CD14-positive monocyte (primary cell): Measurements from ENCODE around the gene RAB40C. TPM values are rescaled to one million over a fixed set of nuclear protein-coding genes. Genes with fewer than 3 reads are reported as not detected.

Experiments
- DNase-seq, 3 donors: peaks; one replicate each; pipeline ENCODE4 v3.0.0-alpha.2; 2011 to 2022
- H2AFZ ChIP-seq: 2 replicates; pipeline ENCODE4 v1.6.0; 2012; ENCODE audit warnings: mild to moderate bottlenecking, low read depth, low read length, inconsistent platforms; ENCODE audit not compliant: insufficient read depth, poor library complexity, severe bottlenecking
- H3K27ac ChIP-seq, 2 donors: 1 replicate in 1 of 2; 2 replicates in 1 of 2; pipeline ENCODE4 v1.5.1; 2012 to 2013; ENCODE audit warnings: low read length in 2 of 2, control low read depth in 1 of 2, inconsistent platforms in 1 of 2, low read depth in 1 of 2, mild to moderate bottlenecking in 1 of 2
- H3K27me3 ChIP-seq, 2 donors: one replicate each; pipeline versions ENCODE4 v1.6.0 to v1.6.1; 2011 to 2013; ENCODE audit warnings: low read length in 2 of 2; ENCODE audit not compliant: control insufficient read depth in 2 of 2, insufficient read depth in 2 of 2
- H3K36me3 ChIP-seq, 2 donors: replicated peaks in 1 of 2; 1 replicate in 1 of 2; 2 replicates in 1 of 2; pipeline versions ENCODE4 v1.5.1 to v1.6.1; 2012 to 2013; ENCODE audit warnings: low read length in 2 of 2, control low read depth in 1 of 2, inconsistent platforms in 1 of 2, mild to moderate bottlenecking in 1 of 2; ENCODE audit not compliant: insufficient read depth in 2 of 2, control insufficient read depth in 1 of 2
- H3K4me1 ChIP-seq, 2 donors: 1 replicate in 1 of 2; 2 replicates in 1 of 2; pipeline versions ENCODE4 v1.5.1 to v1.6.1; 2012 to 2013; ENCODE audit warnings: low read length in 2 of 2, control low read depth in 1 of 2, inconsistent platforms in 1 of 2, mild to moderate bottlenecking in 1 of 2, moderate library complexity in 1 of 2; ENCODE audit not compliant: insufficient read depth in 2 of 2, control insufficient read depth in 1 of 2
- H3K4me2 ChIP-seq: replicated peaks from 2 replicates; pipeline ENCODE3; 2012; ENCODE audit warnings: low read length, moderate library complexity, mild to moderate bottlenecking; ENCODE audit not compliant: poor library complexity, severe bottlenecking; ENCODE audit errors: extremely low read depth
- H3K4me3 ChIP-seq, 3 experiments: fragments of 200-600 bp in 1 of 3; sonication (generic) in 1 of 3; replicated peaks in 1 of 3; 1 replicate in 2 of 3; 2 replicates in 1 of 3; pipeline ENCODE4 v1.5.1; 2011 to 2013; ENCODE audit warnings: low read length in 3 of 3, mild to moderate bottlenecking in 3 of 3, control low read depth in 2 of 3, low read depth in 2 of 3, inconsistent platforms in 1 of 3, moderate library complexity in 1 of 3
- H3K79me2 ChIP-seq: 2 replicates; pipeline ENCODE4 v1.6.0; 2012; ENCODE audit warnings: mild to moderate bottlenecking, control low read depth, inconsistent platforms, low read length, moderate library complexity; ENCODE audit not compliant: insufficient read depth
- H3K9ac ChIP-seq: 2 replicates; pipeline ENCODE4 v1.6.0; 2017; ENCODE audit warnings: low read length, mild to moderate bottlenecking; ENCODE audit not compliant: insufficient read depth, poor library complexity, severe bottlenecking
- H3K9me3 ChIP-seq, 2 donors: replicated peaks in 1 of 2; 1 replicate in 1 of 2; 2 replicates in 1 of 2; pipeline versions ENCODE4 v1.5.1 to v1.6.1; 2012 to 2013; ENCODE audit warnings: low read length in 2 of 2, control low read depth in 1 of 2; ENCODE audit not compliant: control insufficient read depth in 1 of 2, insufficient read depth in 1 of 2
- H4K20me1 ChIP-seq: 2 replicates; pipeline ENCODE4 v1.6.0; 2012; ENCODE audit warnings: mild to moderate bottlenecking, low read length, control low read depth, moderate library complexity; ENCODE audit not compliant: insufficient read depth
- H3K27ac Mint-ChIP-seq, 7 donors: one replicate each; pipeline ENCODE4 v1.8.0; 2020; ENCODE audit warnings: mild to moderate bottlenecking in 7 of 7, mixed read lengths in 7 of 7, moderate library complexity in 6 of 7, inconsistent platforms in 2 of 7
- H3K27me3 Mint-ChIP-seq, 3 donors: one replicate each; pipeline ENCODE4 v1.8.0; 2021 to 2022; ENCODE audit warnings: low read depth in 3 of 3, mild to moderate bottlenecking in 3 of 3, mixed read lengths in 3 of 3, moderate library complexity in 3 of 3, inconsistent platforms in 1 of 3
- H3K36me3 Mint-ChIP-seq, 2 donors: one replicate each; pipeline ENCODE4 v1.8.0; 2020; ENCODE audit warnings: mixed read lengths in 2 of 2, inconsistent platforms in 1 of 2, mild to moderate bottlenecking in 1 of 2
- H3K4me1 Mint-ChIP-seq: one replicate; pipeline ENCODE4 v1.8.0; 2020; ENCODE audit warnings: mild to moderate bottlenecking, mixed read lengths
- H3K4me3 Mint-ChIP-seq, 2 donors: one replicate each; pipeline ENCODE4 v1.8.0; 2020; ENCODE audit warnings: mild to moderate bottlenecking in 2 of 2, mixed read lengths in 2 of 2, moderate library complexity in 1 of 2
- H3K9me3 Mint-ChIP-seq, 7 donors: one replicate each; pipeline ENCODE4 v1.8.0; 2020 to 2022; ENCODE audit warnings: mixed read lengths in 7 of 7, mild to moderate bottlenecking in 6 of 7, moderate library complexity in 6 of 7, inconsistent platforms in 2 of 7
- WGBS: methylation state at CpG from one replicate; pipeline ENCODE4 v1.1.5; 2013; ENCODE audit warnings: missing lambda C conversion rate; ENCODE audit not compliant: insufficient coverage; 5-methylcytosine and 5-hydroxymethylcytosine counted together
- intact Hi-C, 2 donors: fragments of 100-400 bp; cut with micrococcal nuclease; formaldehyde crosslinking; loops; one replicate each; pipeline versions ENCODE4 v1.15.0 to v1.15.1; 2023
- polyA plus RNA-seq, 3 donors: library from polyadenylated mRNA; depleted of rRNA in 1 of 3; unstranded in 2 of 3; stranded (reverse) in 1 of 3; fragments of 300-500 nt in 2 of 3; fragments of >200 nt in 1 of 3; fragmentation: Illumina TruSeq in 2 of 3; gene quantifications; 1 replicate in 2 of 3; 2 replicates in 1 of 3; pipeline ENCODE4 v1.2.3, GENCODE V29; 2012 to 2021
- TF ChIP-seq, protein P1 (sequence below): fragments of 200-600 bp; IDR thresholded peaks from one replicate; pipeline ENCODE4 v1.8.0; 2022; ENCODE audit warnings: antibody characterized with exemption, mild to moderate bottlenecking

The RAB40C gene
- polyA plus RNA-seq, 3 donors = 10.0 to 22.6 (median 10.9) TPM

DNA sequence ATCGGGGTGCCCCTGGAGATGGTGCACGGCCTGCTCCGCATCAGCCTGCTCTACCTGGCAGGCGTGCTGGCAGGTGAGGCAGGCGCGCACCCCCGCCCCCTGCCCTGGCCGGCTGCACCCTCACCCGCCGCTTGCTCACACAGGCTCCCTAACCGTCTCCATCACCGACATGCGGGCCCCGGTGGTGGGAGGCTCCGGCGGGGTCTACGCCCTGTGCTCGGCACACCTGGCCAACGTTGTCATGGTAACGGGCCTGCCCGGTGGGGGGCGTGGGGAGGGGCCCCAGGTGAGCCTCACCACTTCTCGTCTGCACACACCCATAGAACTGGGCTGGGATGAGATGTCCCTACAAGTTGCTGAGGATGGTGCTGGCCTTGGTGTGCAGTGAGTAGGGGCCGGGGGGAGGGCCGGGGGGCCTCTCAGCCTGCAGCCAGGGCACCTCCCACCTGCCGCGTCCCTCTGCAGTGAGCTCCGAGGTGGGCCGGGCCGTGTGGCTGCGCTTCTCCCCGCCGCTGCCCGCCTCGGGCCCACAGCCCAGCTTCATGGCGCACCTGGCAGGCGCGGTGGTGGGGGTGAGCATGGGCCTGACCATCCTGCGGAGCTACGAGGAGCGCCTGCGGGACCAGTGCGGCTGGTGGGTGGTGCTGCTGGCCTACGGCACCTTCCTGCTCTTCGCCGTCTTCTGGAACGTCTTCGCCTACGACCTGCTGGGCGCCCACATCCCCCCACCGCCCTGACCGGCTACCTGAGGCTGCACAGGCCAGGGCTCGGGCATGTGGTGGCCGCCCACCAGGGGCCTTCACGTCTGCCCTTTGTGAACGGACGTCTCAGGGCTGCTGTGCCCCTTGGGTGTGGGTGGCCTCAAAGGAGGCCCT is 87.7 kb downstream of the RAB40C start:
- no peak overlapping the region for H3K27ac Mint-ChIP-seq
- DNase-seq = no peak
- H3K4me1 ChIP-seq = peaks cover 27 to 43% of the 10 kb centered on the region in 2 donors
- peaks cover 47% of the 10 kb centered on the region for H4K20me1 ChIP-seq
- H3K9ac ChIP-seq = no peak overlapping the region
- intact Hi-C loops = loop anchor here in 1 of 2 donors (2.0 kb wide), 1 partner anchor 15 kb away; no protein-coding TSS in a partner anchor
- 78% methylated on average over 36 of the region's 57 CpGs for WGBS
- H3K9me3 ChIP-seq = no peaks in the 10 kb centered on the region
- H3K4me3 Mint-ChIP-seq = peak overlapping the region in 1 of 2 donors; percentile 30
- H3K79me2 ChIP-seq = peaks cover 22% of the 10 kb centered on the region
- H3K4me2 ChIP-seq = no peak overlapping the region
- H3K4me1 Mint-ChIP-seq = peaks cover 24% of the 10 kb centered on the region
- peaks cover 3 to 30% of the 10 kb centered on the region in 2 donors for H3K27me3 ChIP-seq
- H3K9me3 Mint-ChIP-seq = peaks cover 0 to 5% (median 0%) of the 10 kb centered on the region in 7 donors
- peaks cover 21 to 32% of the 10 kb centered on the region in 2 donors for H3K36me3 Mint-ChIP-seq
- H3K4me3 ChIP-seq = no peak overlapping the region
- H2AFZ ChIP-seq = no peak overlapping the region
- H3K36me3 ChIP-seq = peaks cover 23 to 30% of the 10 kb centered on the region in 2 donors
- TF ChIP-seq, protein P1, sequence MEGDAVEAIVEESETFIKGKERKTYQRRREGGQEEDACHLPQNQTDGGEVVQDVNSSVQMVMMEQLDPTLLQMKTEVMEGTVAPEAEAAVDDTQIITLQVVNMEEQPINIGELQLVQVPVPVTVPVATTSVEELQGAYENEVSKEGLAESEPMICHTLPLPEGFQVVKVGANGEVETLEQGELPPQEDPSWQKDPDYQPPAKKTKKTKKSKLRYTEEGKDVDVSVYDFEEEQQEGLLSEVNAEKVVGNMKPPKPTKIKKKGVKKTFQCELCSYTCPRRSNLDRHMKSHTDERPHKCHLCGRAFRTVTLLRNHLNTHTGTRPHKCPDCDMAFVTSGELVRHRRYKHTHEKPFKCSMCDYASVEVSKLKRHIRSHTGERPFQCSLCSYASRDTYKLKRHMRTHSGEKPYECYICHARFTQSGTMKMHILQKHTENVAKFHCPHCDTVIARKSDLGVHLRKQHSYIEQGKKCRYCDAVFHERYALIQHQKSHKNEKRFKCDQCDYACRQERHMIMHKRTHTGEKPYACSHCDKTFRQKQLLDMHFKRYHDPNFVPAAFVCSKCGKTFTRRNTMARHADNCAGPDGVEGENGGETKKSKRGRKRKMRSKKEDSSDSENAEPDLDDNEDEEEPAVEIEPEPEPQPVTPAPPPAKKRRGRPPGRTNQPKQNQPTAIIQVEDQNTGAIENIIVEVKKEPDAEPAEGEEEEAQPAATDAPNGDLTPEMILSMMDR = no peak
- H3K27me3 Mint-ChIP-seq = peaks cover 21 to 38% (median 23%) of the 10 kb centered on the region in 3 donors
- no peak overlapping the region for H3K27ac ChIP-seq

DNA sequence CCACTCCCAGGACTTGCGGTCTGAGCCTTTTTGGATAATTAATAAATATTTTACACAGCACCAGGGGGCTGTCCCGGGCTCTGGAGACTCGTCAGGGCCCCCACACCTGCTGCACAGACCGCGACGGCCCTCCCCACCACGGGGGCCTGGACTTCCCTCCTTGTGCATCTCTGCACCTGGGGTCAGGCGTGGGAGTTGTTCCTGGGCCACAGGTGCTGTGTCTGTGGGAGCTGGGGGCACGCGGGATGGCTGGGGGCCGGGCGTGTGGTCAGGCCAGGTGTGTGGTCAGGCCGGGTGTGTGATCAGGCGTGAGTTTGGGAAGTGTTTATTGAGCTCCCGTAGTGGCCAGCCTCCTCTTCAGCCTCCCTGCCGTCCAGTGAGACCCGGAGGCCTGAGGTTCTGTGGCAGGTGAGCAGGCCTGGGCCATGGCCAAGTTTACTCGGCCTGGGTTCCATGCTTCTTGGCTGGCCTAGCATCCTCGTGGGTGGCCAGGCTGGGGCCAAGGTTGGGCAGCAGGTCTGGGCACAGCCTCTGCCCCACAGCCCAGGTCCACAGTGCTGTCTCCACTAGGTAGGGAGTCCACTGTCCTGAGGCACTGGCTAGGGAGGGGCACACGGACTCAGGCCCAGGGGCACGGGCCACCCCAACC is 88.5 kb downstream of the RAB40C start:
- Mint-ChIP-seq H3K4me3 (no peak overlapping the region), H3K4me1 (peaks cover 29% of the 10 kb centered on the region), H3K36me3 (peaks cover 18 to 30% of the 10 kb centered on the region in 2 donors), H3K9me3 (peaks cover 0 to 5% (median 0%) of the 10 kb centered on the region in 7 donors), H3K27me3 (peaks cover 21 to 38% (median 23%) of the 10 kb centered on the region in 3 donors), H3K27ac (no peak overlapping the region)
- Histone ChIP-seq H4K20me1 (peaks cover 47% of the 10 kb centered on the region), H3K79me2 (peaks cover 29% of the 10 kb centered on the region), H3K4me1 (peaks cover 33 to 50% of the 10 kb centered on the region in 2 donors), H3K4me2 (no peak overlapping the region), H3K9me3 (no peaks in the 10 kb centered on the region), H2AFZ (no peak overlapping the region), H3K27me3 (peaks cover 3 to 30% of the 10 kb centered on the region in 2 donors), H3K36me3 (peaks cover 16 to 29% of the 10 kb centered on the region in 2 donors), H3K4me3 (no peak overlapping the region), H3K27ac (no peak overlapping the region), H3K9ac (no peak overlapping the region)
- 88% methylated on average over 13 of the region's 21 CpGs for WGBS
- intact Hi-C loops = loop anchor here in 1 of 2 donors (2.0 kb wide), 1 partner anchor 16 kb away; no protein-coding TSS in a partner anchor
- DNase-seq = no peak
- TF ChIP-seq, protein P1 = no peak
